Spleen (tissue), 11 donors: ENCODE measurements around the gene S100A8. TPM values are rescaled to one million over a fixed set of nuclear protein-coding genes. Genes with fewer than 3 reads are reported as not detected.
A peak's percentile ranks its signal among the peaks of the same experiment; 100 is the strongest.

Source experiments
- DNase-seq: peaks from one replicate; pipeline ENCODE4 v3.0.0-alpha.2; 2020
- H3K27ac ChIP-seq, 8 donors: fragments of 200-600 bp; sonication (generic) in 7 of 8; 1 replicate in 4 of 8; 2 replicates in 4 of 8; pipeline versions ENCODE4 v1.5.0 to v1.8.0; 2016 to 2021; ENCODE audit warnings: inconsistent platforms in 4 of 8, mild to moderate bottlenecking in 4 of 8, moderate library complexity in 1 of 8
- H3K27me3 ChIP-seq, 7 donors: fragments of 200-600 bp; sonication (generic) in 6 of 7; replicated peaks in 1 of 7; 1 replicate in 4 of 7; 2 replicates in 3 of 7; pipeline versions ENCODE4 v1.5.0 to v1.8.0; 2016 to 2021; ENCODE audit warnings: inconsistent platforms in 3 of 7, mild to moderate bottlenecking in 1 of 7
- H3K36me3 ChIP-seq, 6 donors: fragments of 200-600 bp; sonication (generic) in 5 of 6; 1 replicate in 4 of 6; 2 replicates in 2 of 6; pipeline versions ENCODE4 v1.5.0 to v1.8.0; 2016 to 2021; ENCODE audit warnings: inconsistent platforms in 2 of 6
- H3K4me1 ChIP-seq, 6 donors: fragments of 200-600 bp; sonication (generic) in 5 of 6; 1 replicate in 3 of 6; 2 replicates in 3 of 6; pipeline versions ENCODE4 v1.5.0 to v1.8.0; 2016 to 2021; ENCODE audit warnings: inconsistent platforms in 3 of 6
- H3K4me3 ChIP-seq, 8 donors: fragments of 200-600 bp; sonication (generic) in 7 of 8; 1 replicate in 4 of 8; 2 replicates in 4 of 8; pipeline versions ENCODE4 v1.5.0 to v1.8.0; 2016 to 2021; ENCODE audit warnings: inconsistent platforms in 4 of 8, mild to moderate bottlenecking in 4 of 8, moderate library complexity in 2 of 8
- H3K9me3 ChIP-seq, 8 donors: fragments of 200-600 bp; sonication (generic) in 7 of 8; 1 replicate in 4 of 8; 2 replicates in 4 of 8; pipeline versions ENCODE4 v1.5.0 to v1.8.0; 2016 to 2021; ENCODE audit warnings: inconsistent platforms in 4 of 8
- CTCF ChIP-seq, 11 experiments: fragments of 200-600 bp in 7 of 11; fragments of 450-650 bp in 4 of 11; sonication (generic) in 4 of 11; IDR thresholded peaks in 8 of 11; conservative IDR thresholded peaks in 3 of 11; 1 replicate in 7 of 11; 2 replicates in 4 of 11; pipeline versions ENCODE4 v1.4.0 to v1.8.0; 2016 to 2021; ENCODE audit warnings: antibody characterized with exemption in 11 of 11, inconsistent platforms in 4 of 11, mild to moderate bottlenecking in 1 of 11
- POLR2A ChIP-seq, 3 donors: fragments of 450-650 bp; IDR thresholded peaks; one replicate each; pipeline ENCODE4 v1.5.1; 2017; ENCODE audit warnings: antibody characterized with exemption in 3 of 3, mild to moderate bottlenecking in 1 of 3
- POLR2AphosphoS5 ChIP-seq, 3 donors: sonication (generic); formaldehyde crosslinking; IDR thresholded peaks; one replicate each; pipeline ENCODE4 v1.5.1; 2017; ENCODE audit warnings: antibody characterized with exemption in 3 of 3
- WGBS, 5 donors: extraction: QIAGEN DNeasy Blood & Tissue Kit in 3 of 5; methylation state at CpG; one replicate each; pipeline versions ENCODE4 v1.1.5 to v1.1.7; 2013 to 2018; 5-methylcytosine and 5-hydroxymethylcytosine counted together
- intact Hi-C: fragments of 100-400 bp; cut with DNase I; formaldehyde crosslinking; loops from one replicate; pipeline ENCODE4 v1.15.0; 2023; ENCODE audit warnings: low total_unique reads
- polyA plus RNA-seq, 3 donors: library from polyadenylated mRNA; stranded (reverse); fragments of 200-250 nt; gene quantifications; one replicate each; pipeline ENCODE4 v1.2.1, GENCODE V29; 2013
- total RNA-seq, 7 donors: library from RNA; depleted of rRNA in 3 of 7; stranded (reverse); fragments of >200 nt in 3 of 7; fragmentation: NEBNext Ultra II Directional in 4 of 7; extraction: Animal tissue kit (Norgen Biotek cat#: 25700) in 4 of 7; gene quantifications; one replicate each; pipeline versions ENCODE4 v1.1.0 to v1.2.1, GENCODE V29; 2016 to 2021
- donor health status: healthy with polysubstance abuse.
- donor health status: DM: no; HTN: no; CAD: no; lungs with moderate emphysema.
- donor health status: DM: no; HTN: no; CAD: no.
- donor health status: Bipolar disorder and iron deficiency.
- donor health status: healthy.
- donor health status: DM: no; HTN: no; CAD: no.
- donor health status: DM: yes; HTN: yes; CAD: no.

S100A8 gene
- total and polyA plus RNA-seq, 10 donors: 756 to 7,676 (median 1,458) TPM

- Histone ChIP-seq H3K27ac (peak overlapping the region in 6 of 8 donors; percentile 2 to 95 (median 82)), H3K27me3 (peaks cover 0 to 6% (median 0%) of the 10 kb centered on the region in 7 donors), H3K36me3 (peaks cover 0 to 23% (median 0%) of the 10 kb centered on the region in 6 donors), H3K9me3 (no peaks in the 10 kb centered on the region), H3K4me3 (no peak overlapping the region), H3K4me1 (peaks cover 0 to 55% (median 3%) of the 10 kb centered on the region in 6 donors)
- peak; percentile 36 for DNase-seq
- WGBS, 5 donors: 69 to 83% (median 78%) methylated on average over 3 of the region's 3 CpGs
- TF ChIP-seq POLR2A (IDR thresholded peaks at IDR 0.05) (no peak), CTCF (IDR thresholded peaks at IDR 0.05 in 8 of 11, conservative IDR thresholded peaks at IDR 0.05 in 3 of 11) (no peak), POLR2AphosphoS5 (IDR thresholded peaks at IDR 0.05) (no peak)
- intact Hi-C loops: no loop called here
Observed at GRCh38 chr1:153363641-153364040, 27.2 kb downstream of the S100A8 start.

GRCh38 chr1:153362187-153362775, 28.6 kb downstream of the S100A8 start:
- H3K4me3 ChIP-seq: peak overlapping the region in 1 of 8 donors; percentile 64
- no peaks in the 10 kb centered on the region for H3K9me3 ChIP-seq
- peaks cover 0 to 6% (median 0%) of the 10 kb centered on the region in 7 donors for H3K27me3 ChIP-seq
- peaks cover 4 to 48% (median 11%) of the 10 kb centered on the region in 6 donors for H3K4me1 ChIP-seq
- DNase-seq: no peak
- intact Hi-C loops: no loop called here
- no peak for TF ChIP-seq POLR2AphosphoS5 (IDR thresholded peaks at IDR 0.05)
- TF ChIP-seq POLR2A (IDR thresholded peaks at IDR 0.05): no peak
- no peak for TF ChIP-seq CTCF (IDR thresholded peaks at IDR 0.05 in 8 of 11, conservative IDR thresholded peaks at IDR 0.05 in 3 of 11)
- H3K36me3 ChIP-seq: peaks cover 0 to 27% (median 0%) of the 10 kb centered on the region in 6 donors
- H3K27ac ChIP-seq: peak overlapping the region in 7 of 8 donors; percentile 51 to 95 (median 86)
- WGBS, 5 donors: 74 to 89% (median 76%) methylated on average over 1 to 3 of the region's 3 CpGs

GRCh38 chr1:153361480-153362109, 29.3 kb downstream of the S100A8 start:
- H3K27ac ChIP-seq: peak overlapping the region in 7 of 8 donors; percentile 51 to 95 (median 86)
- H3K9me3 ChIP-seq: no peaks in the 10 kb centered on the region
- 56 to 86% (median 74%) methylated on average over 4 of the region's 4 CpGs for WGBS, 5 donors
- H3K4me3 ChIP-seq: peak overlapping the region in 1 of 8 donors; percentile 64
- peaks cover 0 to 6% (median 0%) of the 10 kb centered on the region in 7 donors for H3K27me3 ChIP-seq
- TF ChIP-seq POLR2A (IDR thresholded peaks at IDR 0.05): no peak
- TF ChIP-seq POLR2AphosphoS5 (IDR thresholded peaks at IDR 0.05): no peak
- TF ChIP-seq CTCF (IDR thresholded peaks at IDR 0.05 in 8 of 11, conservative IDR thresholded peaks at IDR 0.05 in 3 of 11): no peak
- peaks cover 4 to 48% (median 15%) of the 10 kb centered on the region in 6 donors for H3K4me1 ChIP-seq
- intact Hi-C loops: no loop called here
- no peak for DNase-seq
- H3K36me3 ChIP-seq: peaks cover 0 to 27% (median 0%) of the 10 kb centered on the region in 6 donors
